HG02943 (cell line): ENCODE measurements around the gene PLD5.
"Not testable (repeated sequence)": the region's sequence is repeated elsewhere in the genome, so short reads cannot be mapped to it uniquely, and the experiment has no call there.

Experiments
- ATAC-seq: cut with Tn5 transposase; IDR thresholded peaks from one replicate; pipeline ENCODE4 v1.9.1; 2021; ENCODE audit warnings: mild to moderate bottlenecking, low read depth, moderate library complexity; ENCODE audit not compliant: unreplicated experiment

The PLD5 gene

GRCh38 chr1:242428399-242429190 is 95.9 kb downstream of the PLD5 start:
- ATAC-seq: no peak

GRCh38 chr1:242427519-242427918 is 97.0 kb downstream of the PLD5 start:
- ATAC-seq: no peak

- ATAC-seq: no peak
These were observed 98.1 kb downstream of the PLD5 start for GRCh38 chr1:242426271-242426905.

- no peak for ATAC-seq
These were observed 99.3 kb downstream of the PLD5 start for GRCh38 chr1:242425232-242425631.

GRCh38 chr1:242416657-242417056 is 107.8 kb downstream of the PLD5 start:
- no peak for ATAC-seq

- ATAC-seq: no peak
These were observed 111.6 kb downstream of the PLD5 start for GRCh38 chr1:242412921-242413320.

- no peak for ATAC-seq
These were observed 112.6 kb downstream of the PLD5 start for GRCh38 chr1:242411901-242412300.

GRCh38 chr1:242405947-242406346 is 118.5 kb downstream of the PLD5 start:
- no peak for ATAC-seq

- ATAC-seq: no peak
These were observed 120.2 kb downstream of the PLD5 start for GRCh38 chr1:242404296-242404695.

- no peak for ATAC-seq
These were observed 121.5 kb downstream of the PLD5 start for GRCh38 chr1:242402956-242403355.

- ATAC-seq: no peak
These were observed 122.6 kb downstream of the PLD5 start for GRCh38 chr1:242401937-242402336.

GRCh38 chr1:242398351-242398750 is 126.1 kb downstream of the PLD5 start:
- ATAC-seq: no peak

GRCh38 chr1:242391896-242392295 is 132.6 kb downstream of the PLD5 start:
- ATAC-seq: no peak

GRCh38 chr1:242376121-242376520 is 148.4 kb downstream of the PLD5 start:
- not testable (repeated sequence) for ATAC-seq

GRCh38 chr1:242350446-242350845 is 174.1 kb downstream of the PLD5 start:
- ATAC-seq: not testable (repeated sequence)

GRCh38 chr1:242349636-242350035 is 174.9 kb downstream of the PLD5 start:
- no peak for ATAC-seq

- peak; percentile 56 for ATAC-seq
These were observed 193.6 kb downstream of the PLD5 start for GRCh38 chr1:242330865-242331264.

- not testable (repeated sequence) for ATAC-seq
These were observed 197.1 kb downstream of the PLD5 start for GRCh38 chr1:242327381-242327780.

GRCh38 chr1:242321981-242322380 is 202.5 kb downstream of the PLD5 start:
- ATAC-seq: not testable (repeated sequence)

GRCh38 chr1:242318140-242318539 is 206.4 kb downstream of the PLD5 start:
- no peak for ATAC-seq

GRCh38 chr1:242314865-242315264 is 209.6 kb downstream of the PLD5 start:
- not testable (repeated sequence) for ATAC-seq

- not testable (repeated sequence) for ATAC-seq
These were observed 210.3 kb downstream of the PLD5 start for GRCh38 chr1:242314085-242314649.
